ENCODE results near the gene SAFB2.

The SAFB2 gene

GRCh38 chr19:5621311-5621944 lies 1.1 kb downstream of the SAFB2 start:
- no peaks in the 10 kb centered on the region for H3K27me3 ChIP-seq (ENCODE audit: insufficient read depth, low read length)
- peak overlapping the region; percentile 99 for H3K9ac ChIP-seq (ENCODE audit: low read length)
- TF ChIP-seq, protein P1, sequence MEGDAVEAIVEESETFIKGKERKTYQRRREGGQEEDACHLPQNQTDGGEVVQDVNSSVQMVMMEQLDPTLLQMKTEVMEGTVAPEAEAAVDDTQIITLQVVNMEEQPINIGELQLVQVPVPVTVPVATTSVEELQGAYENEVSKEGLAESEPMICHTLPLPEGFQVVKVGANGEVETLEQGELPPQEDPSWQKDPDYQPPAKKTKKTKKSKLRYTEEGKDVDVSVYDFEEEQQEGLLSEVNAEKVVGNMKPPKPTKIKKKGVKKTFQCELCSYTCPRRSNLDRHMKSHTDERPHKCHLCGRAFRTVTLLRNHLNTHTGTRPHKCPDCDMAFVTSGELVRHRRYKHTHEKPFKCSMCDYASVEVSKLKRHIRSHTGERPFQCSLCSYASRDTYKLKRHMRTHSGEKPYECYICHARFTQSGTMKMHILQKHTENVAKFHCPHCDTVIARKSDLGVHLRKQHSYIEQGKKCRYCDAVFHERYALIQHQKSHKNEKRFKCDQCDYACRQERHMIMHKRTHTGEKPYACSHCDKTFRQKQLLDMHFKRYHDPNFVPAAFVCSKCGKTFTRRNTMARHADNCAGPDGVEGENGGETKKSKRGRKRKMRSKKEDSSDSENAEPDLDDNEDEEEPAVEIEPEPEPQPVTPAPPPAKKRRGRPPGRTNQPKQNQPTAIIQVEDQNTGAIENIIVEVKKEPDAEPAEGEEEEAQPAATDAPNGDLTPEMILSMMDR (IDR thresholded peaks at IDR 0.05; ENCODE audit: low read length): no peak
- no peak for TF ChIP-seq EZH2 (IDR thresholded peaks at IDR 0.05; ENCODE audit: borderline replicate concordance, low read length)
- H3K9me2 ChIP-seq (ENCODE audit: low read depth, low read length): no peaks in the 10 kb centered on the region
- no peak overlapping the region for H2AFZ ChIP-seq (ENCODE audit: low read length)
- peak overlapping the region; percentile 96 for H3K4me2 ChIP-seq (ENCODE audit: low read length)
- H3K4me1 ChIP-seq (ENCODE audit: insufficient read depth, low read length, severe bottlenecking): peaks cover 47% of the 10 kb centered on the region
- peaks cover 91% of the 10 kb centered on the region for H3K79me2 ChIP-seq (ENCODE audit: insufficient read depth, low read length)
- H3K9me3 ChIP-seq (ENCODE audit: low read length): no peaks in the 10 kb centered on the region
- H3K4me3 ChIP-seq (ENCODE audit: low read depth, low read length, poor library complexity, severe bottlenecking): peak overlapping the region; percentile 100
- H3K27ac ChIP-seq (ENCODE audit: low read depth, low read length, poor library complexity, severe bottlenecking): no peak overlapping the region
- peaks cover 82% of the 10 kb centered on the region for H3K36me3 ChIP-seq (ENCODE audit: insufficient read depth, low read length)
- H3F3A ChIP-seq (ENCODE audit: insufficient read depth, low read length): no peaks in the 10 kb centered on the region
- H4K20me1 ChIP-seq (ENCODE audit: insufficient read depth, low read length): 0 out of 2 replicates have a peak, but pooled peaks cover 3% of the 10 kb centered on the region

DNA sequence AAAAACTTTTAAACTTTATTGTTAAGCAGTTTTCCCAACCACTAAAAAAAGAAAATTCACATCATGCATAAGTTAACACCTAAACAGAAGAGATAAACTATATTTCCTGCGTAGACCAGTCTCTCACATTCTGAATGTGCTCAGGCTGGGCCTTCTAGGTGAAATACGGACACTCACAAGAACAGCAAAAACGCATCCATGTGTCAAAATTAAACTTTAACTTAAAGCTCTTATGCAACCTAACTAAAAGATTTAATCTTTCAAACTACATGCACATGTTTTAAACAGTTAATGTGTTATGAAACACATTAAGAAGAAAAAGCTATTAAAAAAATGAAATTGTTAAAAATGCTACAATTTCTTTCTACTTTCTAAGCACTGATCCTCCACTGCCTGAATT lies 2.6 kb downstream of the SAFB2 start:
- Histone ChIP-seq H3K27ac (ENCODE audit: low read depth, low read length, poor library complexity, severe bottlenecking) (no peak overlapping the region), H4K20me1 (ENCODE audit: insufficient read depth, low read length) (0 out of 2 replicates have a peak, but pooled peaks cover 3% of the 10 kb centered on the region), H3K9ac (ENCODE audit: low read length) (peak overlapping the region; percentile 17; the same call in 1 of the 2 replicates), H3K4me3 (ENCODE audit: low read depth, low read length, poor library complexity, severe bottlenecking) (no peak overlapping the region), H2AFZ (ENCODE audit: low read length) (no peak overlapping the region), H3K4me2 (ENCODE audit: low read length) (peak overlapping the region; percentile 96; the same call in 1 of the 2 replicates), H3K4me1 (ENCODE audit: insufficient read depth, low read length, severe bottlenecking) (peaks cover 32% of the 10 kb centered on the region), H3K79me2 (ENCODE audit: insufficient read depth, low read length) (peaks cover 76% of the 10 kb centered on the region), H3K36me3 (ENCODE audit: insufficient read depth, low read length) (peaks cover 82% of the 10 kb centered on the region), H3F3A (ENCODE audit: insufficient read depth, low read length) (no peaks in the 10 kb centered on the region), H3K9me2 (ENCODE audit: low read depth, low read length) (no peaks in the 10 kb centered on the region), H3K27me3 (ENCODE audit: insufficient read depth, low read length) (no peaks in the 10 kb centered on the region), H3K9me3 (ENCODE audit: low read length) (no peaks in the 10 kb centered on the region)
- no peak for TF ChIP-seq EZH2 (IDR thresholded peaks at IDR 0.05; ENCODE audit: borderline replicate concordance, low read length)
- TF ChIP-seq, protein P1 (IDR thresholded peaks at IDR 0.05; ENCODE audit: low read length): no peak

DNA sequence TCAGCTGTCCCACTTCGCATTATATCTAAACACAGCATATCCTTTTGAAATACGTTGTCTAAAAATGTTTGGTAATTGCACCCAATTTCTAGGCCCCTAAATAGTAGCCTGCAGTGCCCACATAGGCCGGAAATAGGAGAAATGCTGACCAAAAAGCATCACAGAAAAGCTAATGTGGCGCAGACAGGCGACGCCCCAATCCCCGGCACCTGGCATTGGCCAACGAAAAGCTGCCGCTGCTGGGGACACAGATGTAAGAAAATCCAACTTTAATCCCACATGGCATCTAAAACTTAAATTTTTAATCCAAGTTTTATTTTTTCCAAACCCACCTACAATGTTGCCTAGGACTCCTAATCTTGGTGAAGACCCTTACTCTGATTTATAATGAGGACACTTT lies 4.0 kb downstream of the SAFB2 start:
- H4K20me1 ChIP-seq (ENCODE audit: insufficient read depth, low read length): no peaks in the 10 kb centered on the region
- no peak overlapping the region; the same call in 1 of the 2 replicates for H3K4me2 ChIP-seq (ENCODE audit: low read length)
- H3K4me3 ChIP-seq (ENCODE audit: low read depth, low read length, poor library complexity, severe bottlenecking): no peak overlapping the region
- peaks cover 84% of the 10 kb centered on the region for H3K36me3 ChIP-seq (ENCODE audit: insufficient read depth, low read length)
- no peaks in the 10 kb centered on the region for H3F3A ChIP-seq (ENCODE audit: insufficient read depth, low read length)
- TF ChIP-seq, protein P1 (IDR thresholded peaks at IDR 0.05; ENCODE audit: low read length): no peak
- no peak for TF ChIP-seq EZH2 (IDR thresholded peaks at IDR 0.05; ENCODE audit: borderline replicate concordance, low read length)
- H3K9ac ChIP-seq (ENCODE audit: low read length): no peak overlapping the region
- no peak overlapping the region for H3K27ac ChIP-seq (ENCODE audit: low read depth, low read length, poor library complexity, severe bottlenecking)
- H3K9me2 ChIP-seq (ENCODE audit: low read depth, low read length): no peaks in the 10 kb centered on the region
- no peaks in the 10 kb centered on the region for H3K9me3 ChIP-seq (ENCODE audit: low read length)
- H3K4me1 ChIP-seq (ENCODE audit: insufficient read depth, low read length, severe bottlenecking): peaks cover 24% of the 10 kb centered on the region
- H3K27me3 ChIP-seq (ENCODE audit: insufficient read depth, low read length): no peaks in the 10 kb centered on the region
- no peak overlapping the region for H2AFZ ChIP-seq (ENCODE audit: low read length)
- H3K79me2 ChIP-seq (ENCODE audit: insufficient read depth, low read length): peaks cover 63% of the 10 kb centered on the region
